Measurements from ENCODE around the gene STXBP6. TPM values are rescaled to one million over a fixed set of nuclear protein-coding genes. Genes with fewer than 3 reads are reported as not detected.

STXBP6 gene
- total and polyA plus RNA-seq, 7 experiments from 2014 or later: not detected

DNA sequence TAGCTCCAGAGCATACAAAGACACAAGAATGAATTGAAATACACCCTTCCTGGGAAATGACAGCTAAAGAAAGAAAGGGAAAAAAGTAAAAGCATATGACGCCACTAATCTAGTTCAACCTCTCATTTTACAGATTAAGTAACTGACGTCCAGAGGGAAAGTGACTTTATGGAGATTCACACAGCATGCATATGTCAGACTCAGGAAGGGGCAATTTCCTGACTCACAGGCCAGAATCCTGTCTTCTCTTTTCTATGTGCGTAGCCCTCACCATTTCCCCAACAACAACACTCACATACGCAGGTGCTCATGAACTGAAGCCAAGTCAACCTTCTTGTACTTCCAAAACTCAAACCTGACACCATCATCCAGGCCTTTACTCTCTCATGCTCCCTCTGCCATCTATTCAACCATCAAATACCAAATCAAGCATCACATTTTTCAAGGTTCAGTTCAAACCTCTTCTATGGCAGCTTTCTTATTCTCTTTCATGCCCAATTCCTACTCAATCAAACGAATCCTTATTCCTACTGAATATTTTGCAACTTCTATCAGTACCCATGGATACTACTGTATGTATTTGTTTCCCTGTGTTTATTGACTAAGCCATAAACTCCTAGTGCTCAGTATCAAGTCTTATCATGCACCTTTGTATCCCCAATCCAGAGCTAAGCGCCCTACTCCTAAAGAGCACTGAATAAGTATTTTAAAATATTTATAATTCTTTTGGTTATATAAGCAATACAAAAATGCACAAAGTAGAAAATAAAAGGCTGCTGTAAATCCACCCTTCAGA lies 52.8 kb downstream of the STXBP6 start:
- H3K36me3 Mint-ChIP-seq: no peaks in the 10 kb centered on the region
- no peak overlapping the region for H3K27ac Mint-ChIP-seq
- peaks cover 0 to 10% (median 3%) of the 10 kb centered on the region in 5 donors for H3K27me3 Mint-ChIP-seq
- H3K36me3 ChIP-seq (ENCODE audit: control insufficient read depth in 2 of 3, insufficient read depth in 3 of 3, low read length in 3 of 3): no peaks in the 10 kb centered on the region
- intact Hi-C loops (cut with micrococcal nuclease): no loop called here
- H3K9me3 ChIP-seq (ENCODE audit: control insufficient read depth in 2 of 3, low read length in 3 of 3): no peaks in the 10 kb centered on the region
- DNase-seq (no peak), ATAC-seq (no peak)
- no peak overlapping the region for H3K4me3 ChIP-seq (ENCODE audit: low read length)
- no peaks in the 10 kb centered on the region for H3K4me1 Mint-ChIP-seq
- peaks cover 0 to 3% of the 10 kb centered on the region in 2 donors for H3K27me3 ChIP-seq (ENCODE audit: control insufficient read depth in 2 of 2, insufficient read depth in 2 of 2, low read length in 2 of 2)
- ChIA-PET CTCF (no interaction called here), POLR2A (no interaction called here)
- H3K4me3 Mint-ChIP-seq: no peak overlapping the region
- H3K4me1 ChIP-seq (ENCODE audit: control insufficient read depth in 2 of 2, insufficient read depth in 2 of 2, low read length in 2 of 2): no peaks in the 10 kb centered on the region
- no peak overlapping the region for H3K27ac ChIP-seq (ENCODE audit: low read depth, low read length)
- H3K9me3 Mint-ChIP-seq: peaks cover 0 to 1% (median 0%) of the 10 kb centered on the region in 11 donors

DNA sequence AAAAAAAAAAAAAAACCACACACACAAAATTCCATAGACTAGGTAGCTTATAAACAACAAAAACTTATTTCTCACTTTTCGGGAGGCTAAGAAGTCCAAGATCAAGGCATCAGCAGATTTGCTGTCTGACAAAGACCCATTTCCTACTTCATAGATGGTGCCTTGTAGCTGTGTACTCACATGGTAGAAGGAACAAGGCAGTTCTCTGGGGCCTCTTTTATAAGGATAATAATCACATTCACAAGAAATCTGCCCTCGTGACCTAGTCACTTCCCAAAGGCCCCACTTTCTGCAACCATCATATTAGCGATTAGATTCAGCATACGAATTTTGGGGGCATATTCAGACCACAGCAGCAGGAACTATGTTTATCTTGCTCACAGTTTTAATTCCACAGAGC lies 54.9 kb downstream of the STXBP6 start:
- intact Hi-C loops (cut with micrococcal nuclease): no loop called here
- Histone ChIP-seq H3K27me3 (ENCODE audit: control insufficient read depth in 2 of 2, insufficient read depth in 2 of 2, low read length in 2 of 2) (peaks cover 0 to 3% of the 10 kb centered on the region in 2 donors), H3K36me3 (ENCODE audit: control insufficient read depth in 2 of 3, insufficient read depth in 3 of 3, low read length in 3 of 3) (no peaks in the 10 kb centered on the region), H3K4me3 (ENCODE audit: low read length) (no peak overlapping the region), H3K4me1 (ENCODE audit: control insufficient read depth in 2 of 2, insufficient read depth in 2 of 2, low read length in 2 of 2) (no peaks in the 10 kb centered on the region), H3K27ac (ENCODE audit: low read depth, low read length) (no peak overlapping the region), H3K9me3 (ENCODE audit: control insufficient read depth in 2 of 3, low read length in 3 of 3) (no peaks in the 10 kb centered on the region)
- ChIA-PET POLR2A (no interaction called here), CTCF (no interaction called here)
- peaks cover 0 to 10% (median 3%) of the 10 kb centered on the region in 5 donors for H3K27me3 Mint-ChIP-seq
- ATAC-seq (no peak), DNase-seq (no peak)
- no peak overlapping the region for H3K4me3 Mint-ChIP-seq
- H3K27ac Mint-ChIP-seq: no peak overlapping the region
- peaks cover 0 to 4% (median 0%) of the 10 kb centered on the region in 7 donors for H3K4me1 Mint-ChIP-seq
- peaks cover 0 to 2% (median 0%) of the 10 kb centered on the region in 11 donors for H3K9me3 Mint-ChIP-seq
- no peaks in the 10 kb centered on the region for H3K36me3 Mint-ChIP-seq

DNA sequence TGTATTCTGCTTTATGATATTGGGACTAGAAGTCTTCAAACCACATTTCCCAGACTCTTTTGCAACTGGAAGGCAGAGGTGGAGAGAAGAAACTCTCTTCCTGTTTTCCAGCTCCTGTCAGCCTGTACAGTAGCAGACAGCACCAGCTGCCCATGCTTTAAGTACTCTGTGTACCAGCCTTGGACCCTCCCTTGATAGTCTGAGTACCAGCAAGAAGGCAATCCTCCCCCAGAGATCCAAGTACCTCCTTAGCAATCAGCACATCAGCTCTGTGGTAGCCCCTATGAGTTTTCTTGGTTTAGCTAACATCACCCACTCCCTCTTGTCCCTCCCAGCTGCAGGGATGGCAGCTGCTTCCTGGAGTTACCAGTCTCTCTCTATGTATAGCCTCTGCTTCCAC lies 56.3 kb downstream of the STXBP6 start:
- intact Hi-C loops (cut with micrococcal nuclease): no loop called here
- peaks cover 0 to 9% (median 4%) of the 10 kb centered on the region in 5 donors for H3K27me3 Mint-ChIP-seq
- no peaks in the 10 kb centered on the region for H3K36me3 ChIP-seq (ENCODE audit: control insufficient read depth in 2 of 3, insufficient read depth in 3 of 3, low read length in 3 of 3)

DNA sequence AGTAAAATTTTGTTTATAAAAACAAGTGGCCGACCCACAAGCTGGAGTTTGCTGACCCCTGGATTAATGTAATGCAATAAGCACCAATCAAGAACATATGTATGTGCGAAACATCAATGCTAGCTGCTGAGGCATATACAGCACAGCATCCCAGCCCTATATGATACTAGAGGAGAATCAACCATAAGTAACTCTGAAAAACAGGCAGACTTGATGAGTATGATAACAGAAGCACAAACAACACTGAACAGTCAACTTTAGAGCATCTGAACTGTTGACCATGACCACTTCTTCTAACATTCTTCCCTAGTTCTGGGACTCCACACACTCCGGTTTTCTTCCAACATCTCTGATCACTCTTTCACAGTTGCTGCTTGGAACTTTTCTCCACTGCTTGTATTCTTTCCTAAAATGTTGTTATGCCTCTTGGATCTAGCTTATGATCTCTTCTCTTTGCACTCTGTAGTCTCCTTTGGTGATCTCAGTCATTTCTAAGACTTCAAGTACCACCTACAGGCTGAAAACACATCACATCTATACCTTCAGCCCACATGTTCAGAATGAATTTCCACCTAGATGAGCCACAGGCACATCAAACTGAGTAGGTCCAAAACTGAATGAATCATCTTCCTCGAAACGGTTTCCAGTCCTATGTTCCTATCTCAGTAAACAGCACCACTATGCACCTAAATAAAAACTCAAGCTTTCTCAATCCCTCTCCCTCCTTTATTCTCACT lies 57.2 kb downstream of the STXBP6 start:
- Mint-ChIP-seq H3K4me3 (no peak overlapping the region), H3K4me1 (peaks cover 0 to 4% (median 0%) of the 10 kb centered on the region in 7 donors), H3K27me3 (peaks cover 0 to 12% (median 4%) of the 10 kb centered on the region in 5 donors), H3K27ac (no peak overlapping the region), H3K9me3 (peaks cover 0 to 2% (median 0%) of the 10 kb centered on the region in 11 donors), H3K36me3 (no peaks in the 10 kb centered on the region)
- no peak for ATAC-seq
- no peak for DNase-seq
- POLR2A ChIA-PET: no interaction called here
- Histone ChIP-seq H3K4me3 (ENCODE audit: low read length) (no peak overlapping the region), H3K27me3 (ENCODE audit: control insufficient read depth in 2 of 2, insufficient read depth in 2 of 2, low read length in 2 of 2) (peaks cover 0 to 3% of the 10 kb centered on the region in 2 donors), H3K27ac (ENCODE audit: low read depth, low read length) (no peak overlapping the region), H3K36me3 (ENCODE audit: control insufficient read depth in 2 of 3, insufficient read depth in 3 of 3, low read length in 3 of 3) (no peaks in the 10 kb centered on the region), H3K9me3 (ENCODE audit: control insufficient read depth in 2 of 3, low read length in 3 of 3) (no peaks in the 10 kb centered on the region), H3K4me1 (ENCODE audit: control insufficient read depth in 2 of 2, insufficient read depth in 2 of 2, low read length in 2 of 2) (no peaks in the 10 kb centered on the region)
- intact Hi-C loops (cut with micrococcal nuclease): no loop called here
- CTCF ChIA-PET: interaction anchor here (0.7 kb wide), 1 partner anchor 75 kb away, joined by 3 read pairs; no protein-coding TSS in a partner anchor

More for the DNA sequence above, 56.3 kb downstream of the STXBP6 start:
- H3K4me3 ChIP-seq (ENCODE audit: low read length): no peak overlapping the region
- H3K9me3 Mint-ChIP-seq: peaks cover 0 to 2% (median 0%) of the 10 kb centered on the region in 11 donors
- ChIA-PET CTCF (no interaction called here), POLR2A (no interaction called here)
- H3K27me3 ChIP-seq (ENCODE audit: control insufficient read depth in 2 of 2, insufficient read depth in 2 of 2, low read length in 2 of 2): peaks cover 0 to 3% of the 10 kb centered on the region in 2 donors
- no peaks in the 10 kb centered on the region for H3K4me1 ChIP-seq (ENCODE audit: control insufficient read depth in 2 of 2, insufficient read depth in 2 of 2, low read length in 2 of 2)
- no peak overlapping the region for H3K27ac ChIP-seq (ENCODE audit: low read depth, low read length)
- H3K27ac Mint-ChIP-seq: no peak overlapping the region
- H3K9me3 ChIP-seq (ENCODE audit: control insufficient read depth in 2 of 3, low read length in 3 of 3): no peaks in the 10 kb centered on the region
- peaks cover 0 to 4% (median 0%) of the 10 kb centered on the region in 7 donors for H3K4me1 Mint-ChIP-seq
- no peak overlapping the region for H3K4me3 Mint-ChIP-seq
- no peak for DNase-seq
- no peaks in the 10 kb centered on the region for H3K36me3 Mint-ChIP-seq
- ATAC-seq: no peak

DNA sequence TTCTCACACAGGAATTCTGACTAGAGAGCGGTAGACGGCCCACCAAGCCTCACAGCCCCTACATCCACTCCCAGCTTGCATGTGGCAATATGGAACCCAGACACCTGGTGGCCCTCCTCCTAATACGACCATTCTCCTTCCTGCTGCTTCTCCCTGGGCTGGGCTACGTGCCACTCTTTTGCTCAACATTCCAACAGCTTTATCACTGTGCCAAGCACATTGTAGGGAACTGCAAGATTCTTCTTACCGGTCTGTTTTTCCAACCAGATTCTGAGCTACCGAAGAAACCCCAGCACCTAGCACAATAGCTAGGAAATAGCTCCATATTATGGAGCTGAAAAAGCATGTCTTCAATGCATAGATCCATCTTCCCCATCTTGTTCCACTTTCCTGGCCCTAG lies 58.1 kb downstream of the STXBP6 start:
- no peak for ATAC-seq
- H3K36me3 Mint-ChIP-seq: no peaks in the 10 kb centered on the region
- no peak overlapping the region for H3K4me3 Mint-ChIP-seq
- Histone ChIP-seq H3K27me3 (ENCODE audit: control insufficient read depth in 2 of 2, insufficient read depth in 2 of 2, low read length in 2 of 2) (peaks cover 0 to 3% of the 10 kb centered on the region in 2 donors), H3K27ac (ENCODE audit: low read depth, low read length) (no peak overlapping the region), H3K36me3 (ENCODE audit: control insufficient read depth in 2 of 3, insufficient read depth in 3 of 3, low read length in 3 of 3) (no peaks in the 10 kb centered on the region), H3K9me3 (ENCODE audit: control insufficient read depth in 2 of 3, low read length in 3 of 3) (no peaks in the 10 kb centered on the region), H3K4me1 (ENCODE audit: control insufficient read depth in 2 of 2, insufficient read depth in 2 of 2, low read length in 2 of 2) (no peaks in the 10 kb centered on the region), H3K4me3 (ENCODE audit: low read length) (no peak overlapping the region)
- intact Hi-C loops (cut with micrococcal nuclease): no loop called here
- POLR2A ChIA-PET: no interaction called here
- peaks cover 0 to 4% (median 0%) of the 10 kb centered on the region in 7 donors for H3K4me1 Mint-ChIP-seq
- H3K27me3 Mint-ChIP-seq: peaks cover 0 to 14% (median 8%) of the 10 kb centered on the region in 5 donors
- CTCF ChIA-PET: no interaction called here
- no peak overlapping the region for H3K27ac Mint-ChIP-seq
- DNase-seq: no peak
- H3K9me3 Mint-ChIP-seq: peaks cover 0 to 4% (median 0%) of the 10 kb centered on the region in 11 donors

DNA sequence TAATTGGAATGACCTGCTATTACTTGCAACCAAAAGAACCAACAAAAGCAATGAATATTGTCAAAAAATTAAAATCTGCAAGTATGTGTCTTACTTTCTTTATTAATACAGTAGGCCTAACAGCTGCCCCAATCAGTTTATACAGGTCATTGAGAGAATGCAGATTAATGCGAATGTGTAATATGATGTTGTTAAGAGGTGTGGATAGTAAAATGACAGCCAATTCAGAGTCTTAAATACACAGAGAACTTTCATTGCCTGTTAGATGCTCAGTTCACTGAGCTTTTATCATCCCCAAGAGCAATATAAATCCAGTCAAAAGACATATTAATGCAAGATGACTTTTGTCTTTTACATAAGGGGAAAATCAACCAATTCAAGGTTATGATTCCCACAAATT lies 58.7 kb downstream of the STXBP6 start:
- CTCF ChIA-PET: no interaction called here
- ATAC-seq: no peak
- peaks cover 0 to 3% of the 10 kb centered on the region in 2 donors for H3K27me3 ChIP-seq (ENCODE audit: control insufficient read depth in 2 of 2, insufficient read depth in 2 of 2, low read length in 2 of 2)

More for the DNA sequence above, 58.7 kb downstream of the STXBP6 start:
- peaks cover 0 to 14% (median 8%) of the 10 kb centered on the region in 5 donors for H3K27me3 Mint-ChIP-seq
- H3K4me1 Mint-ChIP-seq: peaks cover 0 to 4% (median 0%) of the 10 kb centered on the region in 7 donors
- H3K27ac Mint-ChIP-seq: no peak overlapping the region
- H3K4me1 ChIP-seq (ENCODE audit: control insufficient read depth in 2 of 2, insufficient read depth in 2 of 2, low read length in 2 of 2): no peaks in the 10 kb centered on the region
- no peaks in the 10 kb centered on the region for H3K9me3 ChIP-seq (ENCODE audit: control insufficient read depth in 2 of 3, low read length in 3 of 3)
- no peak for DNase-seq
- intact Hi-C loops (cut with micrococcal nuclease): no loop called here
- no peak overlapping the region for H3K4me3 ChIP-seq (ENCODE audit: low read length)
- H3K27ac ChIP-seq (ENCODE audit: low read depth, low read length): no peak overlapping the region
- POLR2A ChIA-PET: no interaction called here
- no peaks in the 10 kb centered on the region for H3K36me3 Mint-ChIP-seq
- no peak overlapping the region for H3K4me3 Mint-ChIP-seq
- H3K36me3 ChIP-seq (ENCODE audit: control insufficient read depth in 2 of 3, insufficient read depth in 3 of 3, low read length in 3 of 3): no peaks in the 10 kb centered on the region
- H3K9me3 Mint-ChIP-seq: peaks cover 0 to 4% (median 0%) of the 10 kb centered on the region in 11 donors
